GM12892 (cell line): ENCODE data around the gene PARVB.

Experiments used
- POLR2A ChIP-seq: IDR thresholded peaks from 2 replicates; pipeline ENCODE4 v1.6.1; 2011; ENCODE audit warnings: low read depth, low read length, control low read depth
- POLR2AphosphoS5 ChIP-seq: IDR thresholded peaks from 2 replicates; pipeline ENCODE4 v1.6.1; 2011; ENCODE audit warnings: low read depth, low read length, control low read depth

GRCh38 chr22:44071781-44072326 lies 47.8 kb downstream of the PARVB start:
- TF ChIP-seq POLR2A (no peak), POLR2AphosphoS5 (no peak)
